Esophagus muscularis mucosa (tissue), 4 donors: ENCODE results near the gene NDST1. TPM values are rescaled to one million over a fixed set of nuclear protein-coding genes. Genes with fewer than 3 reads are reported as not detected.

Experiments used
- DNase-seq: peaks from one replicate; pipeline ENCODE4 v3.0.0-alpha.2; 2017; ENCODE audit errors: extremely low spot score
- H3K27ac ChIP-seq, 4 donors: fragments of 200-600 bp; sonication (generic); replicated peaks in 1 of 4; 1 replicate in 3 of 4; 2 replicates in 1 of 4; pipeline ENCODE4 v1.5.1; 2016 to 2019; ENCODE audit warnings: mild to moderate bottlenecking in 1 of 4
- H3K27me3 ChIP-seq, 4 donors: fragments of 200-600 bp; sonication (generic); one replicate each; pipeline versions ENCODE4 v1.5.1 to v1.6.0; 2016 to 2019
- H3K36me3 ChIP-seq, 4 donors: fragments of 200-600 bp; sonication (generic); one replicate each; pipeline ENCODE4 v1.5.1; 2016 to 2019
- H3K4me1 ChIP-seq, 4 donors: fragments of 200-600 bp; sonication (generic); one replicate each; pipeline ENCODE4 v1.5.1; 2016 to 2019
- H3K4me3 ChIP-seq, 4 donors: fragments of 200-600 bp; sonication (generic); 1 replicate in 2 of 4; 2 replicates in 2 of 4; pipeline ENCODE4 v1.5.1; 2016 to 2019; ENCODE audit warnings: mild to moderate bottlenecking in 4 of 4, moderate library complexity in 1 of 4
- H3K9me3 ChIP-seq, 4 donors: fragments of 200-600 bp; sonication (generic); 1 replicate in 3 of 4; 2 replicates in 1 of 4; pipeline ENCODE4 v1.5.1; 2016 to 2019
- CTCF ChIP-seq, 3 experiments: fragments of 200-600 bp in 2 of 3; fragments of 450-650 bp in 1 of 3; sonication (generic) in 2 of 3; IDR thresholded peaks; one replicate each; pipeline ENCODE4 v1.5.1; 2017 to 2019; ENCODE audit warnings: antibody characterized with exemption in 3 of 3, mild to moderate bottlenecking in 2 of 3, moderate library complexity in 1 of 3
- EP300 ChIP-seq: sonication (generic); formaldehyde crosslinking; IDR thresholded peaks from one replicate; pipeline ENCODE4 v1.6.1; 2017; ENCODE audit warnings: antibody characterized with exemption
- POLR2A ChIP-seq: fragments of 450-650 bp; IDR thresholded peaks from one replicate; pipeline ENCODE4 v1.6.1; 2017; ENCODE audit warnings: antibody characterized with exemption, moderate library complexity, mild to moderate bottlenecking, low read depth
- POLR2AphosphoS5 ChIP-seq, 2 donors: sonication (generic); formaldehyde crosslinking; IDR thresholded peaks; one replicate each; pipeline ENCODE4 v1.6.1; 2017; ENCODE audit warnings: antibody characterized with exemption in 2 of 2
- WGBS: methylation state at CpG from one replicate; pipeline ENCODE4 v1.1.5; 2018; 5-methylcytosine and 5-hydroxymethylcytosine counted together
- intact Hi-C: fragments of 100-400 bp; cut with DNase I; formaldehyde crosslinking; loops from one replicate; pipeline ENCODE4 v1.15.1; 2023
- total RNA-seq, 4 donors: library from RNA; depleted of rRNA; stranded (reverse); fragments of >200 nt; gene quantifications; one replicate each; pipeline versions ENCODE4 v1.1.0 to v1.2.1, GENCODE V29; 2016

Gene NDST1
- total RNA-seq, 4 donors from 2014 or later, result 48.2 to 113 (median 74.5) TPM

- Histone ChIP-seq H3K4me3 (no peak overlapping the region), H3K36me3 (no peaks in the 10 kb centered on the region), H3K27ac (no peak overlapping the region), H3K4me1 (peaks cover 26 to 35% (median 30%) of the 10 kb centered on the region in 4 donors), H3K9me3 (no peaks in the 10 kb centered on the region), H3K27me3 (peaks cover 0 to 4% (median 0%) of the 10 kb centered on the region in 4 donors)
- no peak for DNase-seq
- TF ChIP-seq CTCF (IDR thresholded peaks at IDR 0.05) (no peak), POLR2A (no peak), EP300 (no peak), POLR2AphosphoS5 (IDR thresholded peaks at IDR 0.05) (no peak)
- intact Hi-C loops, result no loop called here
Measured at GRCh38 chr5:150587016-150587415, 79.1 kb downstream of the NDST1 start.

- intact Hi-C loops, result loop anchor here (2.0 kb wide), 1 partner anchor 69 kb away; no protein-coding TSS in a partner anchor
- no peak overlapping the region for H3K4me3 ChIP-seq
- no peak for DNase-seq
Measured at GRCh38 chr5:150587856-150588595, 80.1 kb downstream of the NDST1 start.

GRCh38 chr5:150588596-150588890 lies 80.6 kb downstream of the NDST1 start:
- Histone ChIP-seq H3K36me3 (no peaks in the 10 kb centered on the region), H3K9me3 (no peaks in the 10 kb centered on the region), H3K4me3 (no peak overlapping the region), H3K27ac (no peak overlapping the region), H3K4me1 (peaks cover 25 to 35% (median 31%) of the 10 kb centered on the region in 4 donors), H3K27me3 (no peaks in the 10 kb centered on the region)
- 95% methylated on average over 1 of the region's 1 CpG for WGBS
- TF ChIP-seq POLR2A, result no peak
- no peak for DNase-seq
- intact Hi-C loops, result loop anchor here (2.0 kb wide), 1 partner anchor 68 kb away; no protein-coding TSS in a partner anchor

More at GRCh38 chr5:150587856-150588595, 80.1 kb downstream of the NDST1 start:
- no peaks in the 10 kb centered on the region for H3K36me3 ChIP-seq
- 70% methylated on average over 6 of the region's 6 CpGs for WGBS
- H3K4me1 ChIP-seq, result peaks cover 23 to 31% (median 26%) of the 10 kb centered on the region in 4 donors
- TF ChIP-seq POLR2A, result no peak
- no peak for TF ChIP-seq POLR2AphosphoS5 (IDR thresholded peaks at IDR 0.05)
- no peak for TF ChIP-seq EP300
- no peak for TF ChIP-seq CTCF (IDR thresholded peaks at IDR 0.05)
- no peaks in the 10 kb centered on the region for H3K9me3 ChIP-seq
- H3K27me3 ChIP-seq, result no peaks in the 10 kb centered on the region
- H3K27ac ChIP-seq, result no peak overlapping the region

GRCh38 chr5:150589862-150590601 lies 82.1 kb downstream of the NDST1 start:
- TF ChIP-seq POLR2AphosphoS5 (IDR thresholded peaks at IDR 0.05) (peak; percentile 39 to 59), CTCF (IDR thresholded peaks at IDR 0.05) (peak; percentile 77 to 79 (median 79)), EP300 (no peak)
- Histone ChIP-seq H3K27ac (peak overlapping the region; percentile 51 to 64 (median 56)), H3K27me3 (no peaks in the 10 kb centered on the region), H3K36me3 (no peaks in the 10 kb centered on the region), H3K9me3 (no peaks in the 10 kb centered on the region), H3K4me3 (no peak overlapping the region), H3K4me1 (peaks cover 34 to 47% (median 45%) of the 10 kb centered on the region in 4 donors)
- 51% methylated on average over 12 of the region's 12 CpGs for WGBS
- no peak for DNase-seq
- intact Hi-C loops, result loop anchor here (2.0 kb wide), 1 partner anchor 67 kb away; no protein-coding TSS in a partner anchor

GRCh38 chr5:150590979-150591695 lies 83.2 kb downstream of the NDST1 start:
- no peak for DNase-seq

More at GRCh38 chr5:150590979-150591695, 83.2 kb downstream of the NDST1 start:
- H3K27me3 ChIP-seq, result no peaks in the 10 kb centered on the region
- intact Hi-C loops, result no loop called here
- H3K9me3 ChIP-seq, result no peaks in the 10 kb centered on the region
- no peaks in the 10 kb centered on the region for H3K36me3 ChIP-seq
- 48% methylated on average over 10 of the region's 12 CpGs for WGBS
- H3K27ac ChIP-seq, result peak overlapping the region in 3 of 4 donors; percentile 51 to 64 (median 61)
- no peak overlapping the region for H3K4me3 ChIP-seq
- TF ChIP-seq CTCF (IDR thresholded peaks at IDR 0.05) (no peak), POLR2AphosphoS5 (IDR thresholded peaks at IDR 0.05) (no peak), POLR2A (no peak), EP300 (no peak)
- H3K4me1 ChIP-seq, result peaks cover 34 to 55% (median 47%) of the 10 kb centered on the region in 4 donors
